IMR-90 (cell line): ENCODE results near the gene ACP1. TPM values are rescaled to one million over a fixed set of nuclear protein-coding genes. Genes with fewer than 3 reads are reported as not detected.

ENCODE experiments used
- ATAC-seq: fragments of 200-7000 bp; cut with Tn5 transposase; 2 replicates; pipeline ENCODE4 v1.9.1; 2020; ENCODE audit warnings: low read depth, mild to moderate bottlenecking, moderate library complexity
- BruUV-seq: library from RNA; stranded (reverse); fragments of 400-500 nt; replicated peaks from 2 replicates; lab custom pipeline; 2021; lab: Mats Ljungman, UMichigan
- CTCF ChIA-PET: fragments of 300-600 bp; formaldehyde crosslinking; extraction: SDS; loops from one replicate; lab custom pipeline; 2021; ENCODE audit warnings: antibody characterized with exemption; lab: Yijun Ruan, JAX
- POLR2A ChIA-PET: fragments of 300-600 bp; sonication (Branson Sonifier 250); formaldehyde crosslinking; loops from one replicate; lab custom pipeline; 2022; ENCODE audit warnings: antibody characterized with exemption; ENCODE audit not compliant: unreplicated experiment; lab: Charles Lee
- DNase-seq: peaks from one replicate; pipeline ENCODE4 v3.0.0; 2013
- H2AFZ ChIP-seq: replicated peaks from 2 replicates; pipeline ENCODE3; 2013; ENCODE audit warnings: low read length, mild to moderate bottlenecking; ENCODE audit not compliant: poor library complexity
- H2AK5ac ChIP-seq: 2 replicates; pipeline ENCODE4 v1.6.1; 2013; ENCODE audit warnings: low read depth, low read length, inconsistent platforms
- H2AK9ac ChIP-seq: replicated peaks from 2 replicates; pipeline ENCODE3; 2013; ENCODE audit warnings: mild to moderate bottlenecking, low read depth, low read length, moderate library complexity; ENCODE audit not compliant: poor library complexity
- H2BK120ac ChIP-seq: 2 replicates; pipeline ENCODE4 v1.6.1; 2013; ENCODE audit warnings: low read depth, low read length, inconsistent platforms
- H2BK15ac ChIP-seq: 3 replicates; pipeline ENCODE4 v1.6.1; 2013; ENCODE audit warnings: low read depth, low read length, inconsistent platforms
- H2BK20ac ChIP-seq: 2 replicates; pipeline ENCODE4 v1.6.1; 2013; ENCODE audit warnings: low read depth, mild to moderate bottlenecking, inconsistent platforms, low read length, moderate library complexity
- H2BK5ac ChIP-seq: 2 replicates; pipeline ENCODE4 v1.6.1; 2013; ENCODE audit warnings: mild to moderate bottlenecking, low read depth, low read length, inconsistent platforms; ENCODE audit not compliant: poor library complexity, severe bottlenecking
- H3K14ac ChIP-seq: replicated peaks from 2 replicates; pipeline ENCODE4 v1.6.1; 2013; ENCODE audit warnings: low read depth, low read length, inconsistent platforms
- H3K18ac ChIP-seq: 2 replicates; pipeline ENCODE4 v1.6.1; 2013; ENCODE audit warnings: low read depth, low read length, control low read depth
- H3K23ac ChIP-seq: 2 replicates; pipeline ENCODE4 v1.6.1; 2013; ENCODE audit warnings: low read depth, low read length, inconsistent platforms
- H3K27ac ChIP-seq: 2 replicates; pipeline ENCODE4 v1.5.1; 2013; ENCODE audit warnings: mild to moderate bottlenecking, control low read depth, low read length; ENCODE audit not compliant: insufficient read depth
- H3K27me3 ChIP-seq: 2 replicates; pipeline ENCODE4 v1.6.1; 2013; ENCODE audit warnings: low read length; ENCODE audit not compliant: control insufficient read depth, insufficient read depth
- H3K36me3 ChIP-seq: 2 replicates; pipeline ENCODE4 v1.6.1; 2013; ENCODE audit warnings: low read length, mixed read lengths; ENCODE audit not compliant: control insufficient read depth, insufficient read depth
- H3K4ac ChIP-seq: 2 replicates; pipeline ENCODE4 v1.6.1; 2013; ENCODE audit warnings: low read depth, low read length, inconsistent platforms
- H3K4me1 ChIP-seq: 2 replicates; pipeline ENCODE4 v1.6.1; 2013; ENCODE audit warnings: low read length, mixed read lengths; ENCODE audit not compliant: control insufficient read depth, insufficient read depth
- H3K4me2 ChIP-seq: 2 replicates; pipeline ENCODE4 v1.6.1; 2013; ENCODE audit warnings: low read depth, mild to moderate bottlenecking, control low read depth, low read length, moderate library complexity
- H3K4me3 ChIP-seq: 2 replicates; pipeline ENCODE4 v1.5.1; 2013; ENCODE audit warnings: low read depth, mild to moderate bottlenecking, control low read depth, low read length, moderate library complexity; ENCODE audit not compliant: insufficient read depth
- H3K56ac ChIP-seq: 2 replicates; pipeline ENCODE4 v1.6.1; 2013; ENCODE audit warnings: low read length, inconsistent platforms; ENCODE audit not compliant: insufficient read depth; ENCODE audit errors: extremely low read depth
- H3K79me1 ChIP-seq, 2 experiments: 2 replicates each; pipeline ENCODE4 v1.6.1; 2013; ENCODE audit warnings: low read length in 2 of 2, inconsistent platforms in 1 of 2, low read depth in 1 of 2
- H3K9ac ChIP-seq: 2 replicates; pipeline ENCODE4 v1.6.1; 2013; ENCODE audit warnings: low read depth, low read length, control low read depth
- H3K9me1 ChIP-seq: 2 replicates; pipeline ENCODE4 v1.6.1; 2013; ENCODE audit warnings: low read length, inconsistent platforms; ENCODE audit not compliant: insufficient read depth
- H3K9me3 ChIP-seq: 2 replicates; pipeline ENCODE4 v1.6.1; 2013; ENCODE audit warnings: low read length; ENCODE audit not compliant: control insufficient read depth, insufficient read depth
- H4K20me1 ChIP-seq: 2 replicates; pipeline ENCODE4 v1.6.1; 2013; ENCODE audit warnings: low read length, inconsistent platforms; ENCODE audit not compliant: insufficient read depth
- H4K5ac ChIP-seq: 2 replicates; pipeline ENCODE4 v1.6.1; 2013; ENCODE audit warnings: mild to moderate bottlenecking, low read depth, low read length, control low read depth
- H4K8ac ChIP-seq, 2 experiments: 2 replicates each; pipeline ENCODE4 v1.6.1; 2013; ENCODE audit warnings: low read depth in 2 of 2, low read length in 2 of 2, control low read depth in 1 of 2, inconsistent platforms in 1 of 2
- H4K91ac ChIP-seq: 2 replicates; pipeline ENCODE4 v1.6.1; 2013; ENCODE audit warnings: low read depth, low read length, inconsistent platforms; ENCODE audit not compliant: insufficient read depth
- ELK1 ChIP-seq: fragments of 150-350 bp; IDR thresholded peaks from 2 replicates; pipeline ENCODE4 v1.6.1; 2016; ENCODE audit warnings: low read depth, mild to moderate bottlenecking, low read length, moderate library complexity, borderline replicate concordance
- FOS ChIP-seq: fragments of 150-350 bp; IDR thresholded peaks from 2 replicates; pipeline ENCODE4 v1.6.1; 2016; ENCODE audit warnings: low read depth, low read length
- POLR2A ChIP-seq: IDR thresholded peaks from 2 replicates; pipeline ENCODE4 v1.6.1; 2012; ENCODE audit warnings: mild to moderate bottlenecking, low read depth, low read length
- RFX5 ChIP-seq: IDR thresholded peaks from 2 replicates; pipeline ENCODE4 v1.8.0; 2012; ENCODE audit warnings: low read depth, mild to moderate bottlenecking, low read length, moderate library complexity
- SMC3 ChIP-seq: fragments of 150-350 bp; IDR thresholded peaks from 2 replicates; pipeline ENCODE4 v1.6.1; 2016; ENCODE audit warnings: low read depth, mild to moderate bottlenecking, antibody characterized with exemption, low read length, moderate library complexity
- WGBS, 2 experiments: methylation state at CpG; one replicate each; pipeline versions ENCODE4 v1.1.5 to v1.1.7; 2013; ENCODE audit warnings: missing lambda C conversion rate in 2 of 2; ENCODE audit not compliant: insufficient read length in 1 of 2; ENCODE audit errors: extremely low coverage in 2 of 2; 5-methylcytosine and 5-hydroxymethylcytosine counted together
- dilution Hi-C: fragments of 300-500 bp; cut with HindIII; formaldehyde crosslinking; loops from one replicate; pipeline ENCODE4 v1.14.3; 2018; ENCODE audit warnings: low sequenced_read_pairs; ENCODE audit not compliant: unreplicated experiment
- in situ Hi-C: fragments of 300-500 bp; cut with MboI; formaldehyde crosslinking; loops from 3 replicates; pipeline ENCODE4 v1.14.3; 2019; ENCODE audit warnings: low sequenced_read_pairs, inconsistent platforms, mixed read lengths
- intact Hi-C: fragments of 100-400 bp; cut with micrococcal nuclease; formaldehyde crosslinking; loops from 2 replicates; pipeline ENCODE4 v1.10.0; 2022
- polyA plus RNA-seq, 3 experiments: library from polyadenylated mRNA; depleted of rRNA; stranded (reverse); fragments of >200 nt; gene quantifications; 2 replicates each; pipeline ENCODE4 v1.2.3, GENCODE V29; 2012; ENCODE audit warnings: low replicate concordance in 1 of 3
- total RNA-seq: library from RNA; depleted of rRNA; stranded (reverse); fragments of >200 nt; gene quantifications from 2 replicates; pipeline ENCODE4 v1.2.3, GENCODE V29; 2012
- TF ChIP-seq, protein P1 (sequence below): conservative IDR thresholded peaks from 2 replicates; pipeline ENCODE4 v1.5.1; 2012; ENCODE audit warnings: mild to moderate bottlenecking, low read depth, low read length, improper control_type of control experiment

ACP1 gene
- total and polyA plus RNA-seq, 2 of the 4 experiments (the other 2 are of a cell fraction), result 85.7 to 104 TPM

GRCh38 chr2:256094-256493 is 8.7 kb upstream of the ACP1 start:
- H2BK15ac ChIP-seq, result no peak overlapping the region
- intact Hi-C loops (no loop called here), dilution Hi-C loops (no loop called here), in situ Hi-C loops (no loop called here)
- no peaks in the 10 kb centered on the region for H4K20me1 ChIP-seq
- no peak overlapping the region for H3K18ac ChIP-seq
- no peak overlapping the region for H3K4me2 ChIP-seq
- H3K14ac ChIP-seq, result no peak overlapping the region
- ChIA-PET CTCF (interaction anchor here (2.2 kb wide), 1 partner anchor 10 kb away, joined by 9 read pairs; no protein-coding TSS in a partner anchor), POLR2A (no interaction called here)
- no peak overlapping the region for H3K9ac ChIP-seq
- no peak overlapping the region for H2BK5ac ChIP-seq
- no peak overlapping the region for H3K56ac ChIP-seq
- no peak overlapping the region for H4K5ac ChIP-seq
- WGBS, 2 experiments, result no CpG with 5 or more reads among the region's 3 CpGs
- no peaks in the 10 kb centered on the region for H3K27me3 ChIP-seq
- BruUV-seq, result no TSS peak
- H3K9me3 ChIP-seq, result no peaks in the 10 kb centered on the region
- H2BK120ac ChIP-seq, result no peak overlapping the region
- H3K27ac ChIP-seq, result no peak overlapping the region
- no peak overlapping the region for H2BK20ac ChIP-seq
- H3K9me1 ChIP-seq, result no peaks in the 10 kb centered on the region; the same call in 1 of the 2 replicates
- no peak for DNase-seq
- H4K91ac ChIP-seq, result no peak overlapping the region
- ATAC-seq, result no peak
- H2AK5ac ChIP-seq, result no peak overlapping the region
- no peak overlapping the region for H3K23ac ChIP-seq
- no peak overlapping the region for H3K4ac ChIP-seq
- peaks cover 6% of the 10 kb centered on the region for H3K36me3 ChIP-seq
- H2AFZ ChIP-seq, result no peak overlapping the region
- peaks cover 5% of the 10 kb centered on the region for H3K4me1 ChIP-seq
- H3K4me3 ChIP-seq, result no peak overlapping the region
- H3K79me1 ChIP-seq, result peaks cover 8% of the 10 kb centered on the region in 2 experiments; a peak in 3 of 4 replicates
- H2AK9ac ChIP-seq, result no peak overlapping the region
- H4K8ac ChIP-seq, result no peak overlapping the region
- TF ChIP-seq SMC3 (no peak), ELK1 (no peak), FOS (no peak), RFX5 (no peak), POLR2A (no peak)
- TF ChIP-seq, protein P1, sequence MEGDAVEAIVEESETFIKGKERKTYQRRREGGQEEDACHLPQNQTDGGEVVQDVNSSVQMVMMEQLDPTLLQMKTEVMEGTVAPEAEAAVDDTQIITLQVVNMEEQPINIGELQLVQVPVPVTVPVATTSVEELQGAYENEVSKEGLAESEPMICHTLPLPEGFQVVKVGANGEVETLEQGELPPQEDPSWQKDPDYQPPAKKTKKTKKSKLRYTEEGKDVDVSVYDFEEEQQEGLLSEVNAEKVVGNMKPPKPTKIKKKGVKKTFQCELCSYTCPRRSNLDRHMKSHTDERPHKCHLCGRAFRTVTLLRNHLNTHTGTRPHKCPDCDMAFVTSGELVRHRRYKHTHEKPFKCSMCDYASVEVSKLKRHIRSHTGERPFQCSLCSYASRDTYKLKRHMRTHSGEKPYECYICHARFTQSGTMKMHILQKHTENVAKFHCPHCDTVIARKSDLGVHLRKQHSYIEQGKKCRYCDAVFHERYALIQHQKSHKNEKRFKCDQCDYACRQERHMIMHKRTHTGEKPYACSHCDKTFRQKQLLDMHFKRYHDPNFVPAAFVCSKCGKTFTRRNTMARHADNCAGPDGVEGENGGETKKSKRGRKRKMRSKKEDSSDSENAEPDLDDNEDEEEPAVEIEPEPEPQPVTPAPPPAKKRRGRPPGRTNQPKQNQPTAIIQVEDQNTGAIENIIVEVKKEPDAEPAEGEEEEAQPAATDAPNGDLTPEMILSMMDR, result no peak
